Pancreas (tissue), 10 donors: ENCODE measurements around the gene PSMA8. TPM values are rescaled to one million over a fixed set of nuclear protein-coding genes. Genes with fewer than 3 reads are reported as not detected.
"Not testable (repeated sequence)": the region's sequence is repeated elsewhere in the genome, so short reads cannot be mapped to it uniquely, and the experiment has no call there.

Source experiments
- ATAC-seq, 4 donors: fragments of 200-7000 bp; cut with Tn5 transposase; one replicate each; pipeline versions ENCODE4 v1.8.0 to v1.9.1; 2020; ENCODE audit warnings: mild to moderate bottlenecking in 4 of 4, moderate library complexity in 4 of 4
- DNase-seq, 6 donors: peaks; one replicate each; pipeline ENCODE4 v3.0.0-alpha.2; 2020
- FAIRE-seq: peaks from 2 replicates; lab custom pipeline; 2012; peaks lifted over from hg19 to GRCh38; lab: Jason Lieb, UNC
- H3K27ac ChIP-seq, 4 donors: fragments of 200-600 bp; sonication (generic); 1 replicate in 3 of 4; 2 replicates in 1 of 4; pipeline versions ENCODE4 v1.5.0 to v1.8.0; 2020
- H3K27me3 ChIP-seq, 4 donors: fragments of 200-600 bp; one replicate each; pipeline ENCODE4 v1.8.0; 2021
- H3K36me3 ChIP-seq, 3 donors: fragments of 200-600 bp; sonication (generic) in 1 of 3; one replicate each; pipeline versions ENCODE4 v1.5.0 to v1.8.0; 2020 to 2021
- H3K4me1 ChIP-seq, 3 donors: fragments of 200-600 bp; one replicate each; pipeline ENCODE4 v1.8.0; 2021
- H3K4me3 ChIP-seq, 4 donors: fragments of 200-600 bp; sonication (generic) in 2 of 4; one replicate each; pipeline versions ENCODE4 v1.5.0 to v1.8.0; 2020 to 2021
- H3K9me3 ChIP-seq, 4 donors: fragments of 200-600 bp; one replicate each; pipeline ENCODE4 v1.8.0; 2021
- CTCF ChIP-seq, 4 donors: fragments of 200-600 bp; sonication (generic) in 3 of 4; IDR thresholded peaks; one replicate each; pipeline versions ENCODE4 v1.5.0 to v1.8.0; 2021; ENCODE audit warnings: antibody characterized with exemption in 4 of 4
- WGBS, 2 donors: extraction: QIAGEN DNeasy Blood & Tissue Kit; methylation state at CpG; one replicate each; pipeline ENCODE4 v1.1.7; 2013; 5-methylcytosine and 5-hydroxymethylcytosine counted together
- intact Hi-C, 3 donors: fragments of 100-400 bp; cut with DNase I; formaldehyde crosslinking; loops; one replicate each; pipeline versions ENCODE4 v1.11.1 to v1.14.2; 2022
- polyA plus RNA-seq, 2 donors: library from polyadenylated mRNA; stranded (reverse); fragments of 200-250 nt; gene quantifications; one replicate each; pipeline ENCODE4 v1.2.3, GENCODE V29; 2013
- total RNA-seq, 6 donors: library from RNA; stranded (reverse); fragmentation: NEBNext Ultra II Directional in 4 of 6; extraction: Animal tissue kit (Norgen Biotek cat#: 25700) in 4 of 6; gene quantifications; one replicate each; pipeline versions ENCODE4 v1.2.1 to v1.2.4, GENCODE V29; 2021 to 2023
- donor health status: healthy with polysubstance abuse.
- donor health status: DM: no; HTN: no; CAD: no; lungs with moderate emphysema.
- donor health status: DM: no; HTN: no; CAD: no.
- donor health status: control.
- donor health status: control.
- donor health status: Bipolar disorder and iron deficiency.
- donor health status: DM: yes; HTN: yes; CAD: no.
- donor health status: DM: no; HTN: no; CAD: no.
- donor health status: DM: no; HTN: no; CAD: no.
- donor health status: DM: yes; HTN: yes; CAD: no.

The PSMA8 gene
- total and polyA plus RNA-seq, 8 donors = not detected

- intact Hi-C loops = no loop called here
- ATAC-seq = no peak
- Histone ChIP-seq H3K27me3 (no peaks in the 10 kb centered on the region), H3K9me3 (no peaks in the 10 kb centered on the region), H3K4me3 (no peak overlapping the region), H3K27ac (no peak overlapping the region), H3K36me3 (no peaks in the 10 kb centered on the region), H3K4me1 (no peaks in the 10 kb centered on the region)
- 86 to 87% methylated on average over 3 of the region's 3 CpGs for WGBS, 2 donors
- DNase-seq = no peak
- FAIRE-seq = no peak
- no peak for TF ChIP-seq CTCF (IDR thresholded peaks at IDR 0.05)
These were observed 62.9 kb downstream of the PSMA8 start for GRCh38 chr18:26196605-26197004.

GRCh38 chr18:26202001-26202400 lies 68.3 kb downstream of the PSMA8 start:
- DNase-seq, intact Hi-C loops, ATAC-seq, H3K27me3 ChIP-seq, H3K4me1 ChIP-seq, H3K4me3 ChIP-seq, H3K27ac ChIP-seq, H3K9me3 ChIP-seq, H3K36me3 ChIP-seq, FAIRE-seq: not testable (repeated sequence)
- 67 to 69% methylated on average over 8 of the region's 9 CpGs for WGBS, 2 donors

- Histone ChIP-seq H3K27me3 (no peaks in the 10 kb centered on the region), H3K27ac (no peak overlapping the region), H3K36me3 (no peaks in the 10 kb centered on the region), H3K9me3 (no peaks in the 10 kb centered on the region), H3K4me1 (no peaks in the 10 kb centered on the region), H3K4me3 (no peak overlapping the region)
- ATAC-seq = no peak
- 89 to 100% methylated on average over 1 of the region's 1 CpG for WGBS, 2 donors
- intact Hi-C loops = no loop called here
- no peak for DNase-seq
- no peak for FAIRE-seq
- TF ChIP-seq CTCF (IDR thresholded peaks at IDR 0.05) = no peak
These were observed 71.6 kb downstream of the PSMA8 start for GRCh38 chr18:26205318-26205717.

GRCh38 chr18:26206488-26206887 lies 72.8 kb downstream of the PSMA8 start:
- DNase-seq = no peak
- 83 to 88% methylated on average over 2 of the region's 2 CpGs for WGBS, 2 donors

GRCh38 chr18:26207937-26208336 lies 74.3 kb downstream of the PSMA8 start:
- TF ChIP-seq CTCF (IDR thresholded peaks at IDR 0.05) = no peak
- WGBS, 2 donors = 79 to 80% methylated on average over 3 of the region's 3 CpGs
- FAIRE-seq = no peak

More at GRCh38 chr18:26206488-26206887, 72.8 kb downstream of the PSMA8 start:
- Histone ChIP-seq H3K9me3 (no peaks in the 10 kb centered on the region), H3K36me3 (no peaks in the 10 kb centered on the region), H3K4me1 (no peaks in the 10 kb centered on the region), H3K27me3 (no peaks in the 10 kb centered on the region), H3K4me3 (no peak overlapping the region), H3K27ac (no peak overlapping the region)
- intact Hi-C loops = no loop called here
- ATAC-seq (no peak), FAIRE-seq (no peak)
- no peak for TF ChIP-seq CTCF (IDR thresholded peaks at IDR 0.05)

More at GRCh38 chr18:26207937-26208336, 74.3 kb downstream of the PSMA8 start:
- Histone ChIP-seq H3K36me3 (no peaks in the 10 kb centered on the region), H3K27me3 (no peaks in the 10 kb centered on the region), H3K27ac (no peak overlapping the region), H3K9me3 (no peaks in the 10 kb centered on the region), H3K4me1 (no peaks in the 10 kb centered on the region), H3K4me3 (no peak overlapping the region)
- intact Hi-C loops = no loop called here
- ATAC-seq (no peak), DNase-seq (no peak)
